HG03025 (cell line): ENCODE data around the gene EIF3D.

Experiments used
- ATAC-seq: cut with Tn5 transposase; IDR thresholded peaks from one replicate; pipeline ENCODE4 v1.9.1; 2021; ENCODE audit warnings: mild to moderate bottlenecking, moderate library complexity; ENCODE audit not compliant: unreplicated experiment, low FRiP score

The EIF3D gene

GRCh38 chr22:36528795-36529751 is at the start of gene EIF3D:
Gene EIF3D (minus strand): TSS chr22:36529166. CDS start chr22:36526121, 3,045 bp downstream.
- ATAC-seq: peak; percentile 94

GRCh38 chr22:36578619-36579018 is 49.7 kb upstream of the EIF3D start:
- no peak for ATAC-seq

GRCh38 chr22:36577019-36577418 is 48.1 kb upstream of the EIF3D start:
- no peak for ATAC-seq

- ATAC-seq: no peak
Observed at GRCh38 chr22:36574728-36575127, 45.8 kb upstream of the EIF3D start.

GRCh38 chr22:36573815-36574363 is 44.9 kb upstream of the EIF3D start:
- ATAC-seq: no peak

- no peak for ATAC-seq
Observed at GRCh38 chr22:36571991-36572390, 43.0 kb upstream of the EIF3D start.

- no peak for ATAC-seq
Observed at GRCh38 chr22:36569999-36570398, 41.0 kb upstream of the EIF3D start.

- ATAC-seq: no peak
Observed at GRCh38 chr22:36568846-36569245, 39.9 kb upstream of the EIF3D start.

- no peak for ATAC-seq
Observed at GRCh38 chr22:36566720-36567119, 37.8 kb upstream of the EIF3D start.

- ATAC-seq: no peak
Observed at GRCh38 chr22:36565686-36566085, 36.7 kb upstream of the EIF3D start.

GRCh38 chr22:36565159-36565507 is 36.2 kb upstream of the EIF3D start:
- ATAC-seq: no peak

GRCh38 chr22:36564422-36565158 is 35.6 kb upstream of the EIF3D start:
- ATAC-seq: no peak

GRCh38 chr22:36563898-36564297 is 34.9 kb upstream of the EIF3D start:
- no peak for ATAC-seq

GRCh38 chr22:36563444-36563843 is 34.5 kb upstream of the EIF3D start:
- ATAC-seq: no peak

GRCh38 chr22:36563001-36563400 is 34.0 kb upstream of the EIF3D start:
- ATAC-seq: no peak

- ATAC-seq: no peak
Observed at GRCh38 chr22:36562261-36562835, 33.4 kb upstream of the EIF3D start.

- no peak for ATAC-seq
Observed at GRCh38 chr22:36561291-36561811, 32.4 kb upstream of the EIF3D start.

- no peak for ATAC-seq
Observed at GRCh38 chr22:36560001-36560400, 31.0 kb upstream of the EIF3D start.

- ATAC-seq: no peak
Observed at GRCh38 chr22:36554098-36554497, 25.1 kb upstream of the EIF3D start.

GRCh38 chr22:36552289-36552688 is 23.3 kb upstream of the EIF3D start:
- ATAC-seq: no peak
